SKM-1 (cell line): ENCODE data around the gene BATF3.

Experiments used
- DNase-seq: peaks from one replicate; lab custom pipeline; 2025; ENCODE audit not compliant: unreplicated experiment; lab: John Stamatoyannopoulos, UW

Gene BATF3

GRCh38 chr1:212637902-212638301 lies 61.7 kb downstream of the BATF3 start:
- no peak for DNase-seq
